Measurements from ENCODE around the gene TPPP2. TPM values are rescaled to one million over a fixed set of nuclear protein-coding genes. Genes with fewer than 3 reads are reported as not detected.

TPPP2 gene
- total and polyA plus RNA-seq, 10 of the 15 experiments (the other 5 are each of a cell fraction or from before 2014, with no cell fraction given), result not detected

GRCh38 chr14:21038441-21039422, 8.7 kb downstream of the TPPP2 start (continued):
- TF ChIP-seq, protein P1, sequence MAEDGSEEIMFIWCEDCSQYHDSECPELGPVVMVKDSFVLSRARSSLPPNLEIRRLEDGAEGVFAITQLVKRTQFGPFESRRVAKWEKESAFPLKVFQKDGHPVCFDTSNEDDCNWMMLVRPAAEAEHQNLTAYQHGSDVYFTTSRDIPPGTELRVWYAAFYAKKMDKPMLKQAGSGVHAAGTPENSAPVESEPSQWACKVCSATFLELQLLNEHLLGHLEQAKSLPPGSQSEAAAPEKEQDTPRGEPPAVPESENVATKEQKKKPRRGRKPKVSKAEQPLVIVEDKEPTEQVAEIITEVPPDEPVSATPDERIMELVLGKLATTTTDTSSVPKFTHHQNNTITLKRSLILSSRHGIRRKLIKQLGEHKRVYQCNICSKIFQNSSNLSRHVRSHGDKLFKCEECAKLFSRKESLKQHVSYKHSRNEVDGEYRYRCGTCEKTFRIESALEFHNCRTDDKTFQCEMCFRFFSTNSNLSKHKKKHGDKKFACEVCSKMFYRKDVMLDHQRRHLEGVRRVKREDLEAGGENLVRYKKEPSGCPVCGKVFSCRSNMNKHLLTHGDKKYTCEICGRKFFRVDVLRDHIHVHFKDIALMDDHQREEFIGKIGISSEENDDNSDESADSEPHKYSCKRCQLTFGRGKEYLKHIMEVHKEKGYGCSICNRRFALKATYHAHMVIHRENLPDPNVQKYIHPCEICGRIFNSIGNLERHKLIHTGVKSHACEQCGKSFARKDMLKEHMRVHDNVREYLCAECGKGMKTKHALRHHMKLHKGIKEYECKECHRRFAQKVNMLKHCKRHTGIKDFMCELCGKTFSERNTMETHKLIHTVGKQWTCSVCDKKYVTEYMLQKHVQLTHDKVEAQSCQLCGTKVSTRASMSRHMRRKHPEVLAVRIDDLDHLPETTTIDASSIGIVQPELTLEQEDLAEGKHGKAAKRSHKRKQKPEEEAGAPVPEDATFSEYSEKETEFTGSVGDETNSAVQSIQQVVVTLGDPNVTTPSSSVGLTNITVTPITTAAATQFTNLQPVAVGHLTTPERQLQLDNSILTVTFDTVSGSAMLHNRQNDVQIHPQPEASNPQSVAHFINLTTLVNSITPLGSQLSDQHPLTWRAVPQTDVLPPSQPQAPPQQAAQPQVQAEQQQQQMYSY (CRISPR knock-in tag; IDR thresholded peaks at IDR 0.05), result no peak
- TF ChIP-seq MEF2B (IDR thresholded peaks at IDR 0.05; ENCODE audit: partially characterized antibody, poor library complexity, severe bottlenecking), result no peak
- TF ChIP-seq CEBPB (IDR thresholded peaks at IDR 0.05; ENCODE audit: borderline replicate concordance in 1 of 2, low read depth in 2 of 2, low read length in 2 of 2), result no peak
- no peak for TF ChIP-seq JUND (IDR thresholded peaks at IDR 0.05; ENCODE audit: low read depth, low read length)
- TF ChIP-seq SUPT20H (IDR thresholded peaks at IDR 0.05; ENCODE audit: borderline replicate concordance, control insufficient read depth, low read depth, low read length), result no peak
- no peak for TF ChIP-seq CREB1 (IDR thresholded peaks at IDR 0.05; ENCODE audit: low read depth)
- TF ChIP-seq, protein P2, sequence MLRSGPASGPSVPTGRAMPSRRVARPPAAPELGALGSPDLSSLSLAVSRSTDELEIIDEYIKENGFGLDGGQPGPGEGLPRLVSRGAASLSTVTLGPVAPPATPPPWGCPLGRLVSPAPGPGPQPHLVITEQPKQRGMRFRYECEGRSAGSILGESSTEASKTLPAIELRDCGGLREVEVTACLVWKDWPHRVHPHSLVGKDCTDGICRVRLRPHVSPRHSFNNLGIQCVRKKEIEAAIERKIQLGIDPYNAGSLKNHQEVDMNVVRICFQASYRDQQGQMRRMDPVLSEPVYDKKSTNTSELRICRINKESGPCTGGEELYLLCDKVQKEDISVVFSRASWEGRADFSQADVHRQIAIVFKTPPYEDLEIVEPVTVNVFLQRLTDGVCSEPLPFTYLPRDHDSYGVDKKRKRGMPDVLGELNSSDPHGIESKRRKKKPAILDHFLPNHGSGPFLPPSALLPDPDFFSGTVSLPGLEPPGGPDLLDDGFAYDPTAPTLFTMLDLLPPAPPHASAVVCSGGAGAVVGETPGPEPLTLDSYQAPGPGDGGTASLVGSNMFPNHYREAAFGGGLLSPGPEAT (IDR thresholded peaks at IDR 0.05; ENCODE audit: low read depth), result no peak
- no peak for TF ChIP-seq MXI1 (IDR thresholded peaks at IDR 0.05; ENCODE audit: low read depth, low read length)
- no peak for TF ChIP-seq BCL3 (IDR thresholded peaks at IDR 0.05; ENCODE audit: borderline replicate concordance, insufficient read depth, low read depth, low read length, poor library complexity, severe bottlenecking)
- TF ChIP-seq SRF (IDR thresholded peaks at IDR 0.05; ENCODE audit: low read depth in 2 of 2, low read length in 2 of 2), result no peak
- no peak for TF ChIP-seq E2F8 (IDR thresholded peaks at IDR 0.05; ENCODE audit: low read depth, partially characterized antibody)

Measured in GM12878 (cell line).